ENCODE results near the gene NRM. TPM values are rescaled to one million over a fixed set of nuclear protein-coding genes. Genes with fewer than 3 reads are reported as not detected.

NRM gene
- total and polyA plus RNA-seq, 2 of the 13 experiments (the other 11 are each of a cell fraction or from before 2014, with no cell fraction given): 12.5 to 16.0 TPM

DNA sequence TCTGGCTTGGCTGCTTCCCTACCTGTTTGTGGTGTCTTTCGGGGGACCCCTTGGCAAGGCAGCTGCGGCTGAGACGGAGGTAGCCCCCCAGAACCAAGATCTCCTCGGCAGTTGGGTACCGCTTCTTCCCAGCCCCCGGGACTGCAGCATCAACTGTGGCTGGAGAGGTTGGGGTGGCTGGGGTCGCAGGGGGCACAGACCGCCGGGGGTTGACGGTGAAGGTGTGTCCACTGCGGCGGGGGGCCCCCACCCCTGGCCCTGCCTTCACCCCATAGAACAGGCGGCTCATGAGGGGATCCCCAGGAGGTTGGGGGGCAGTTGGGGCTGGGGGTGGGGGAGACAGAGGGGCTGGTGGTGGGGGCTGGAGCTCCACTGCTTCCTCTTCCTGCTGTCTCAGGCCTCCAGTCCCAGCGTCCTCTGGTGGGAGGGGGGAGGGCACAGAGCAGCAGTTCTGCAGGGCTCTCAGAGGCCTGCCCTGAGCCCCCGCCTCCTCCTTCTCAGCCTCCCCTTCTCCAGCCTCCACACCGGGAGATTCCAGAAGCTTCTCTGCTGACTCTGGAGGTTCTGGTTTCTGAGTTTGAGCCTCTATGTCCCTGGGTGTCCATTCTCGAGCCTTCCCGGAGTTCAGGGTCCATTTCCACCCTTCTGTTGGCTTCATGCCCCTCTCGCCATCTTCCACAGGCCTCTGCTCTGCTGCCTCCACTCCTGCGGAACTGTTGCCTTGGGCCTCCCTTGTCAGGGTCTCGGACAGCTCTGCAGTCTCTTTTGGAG is 6.2 kb downstream of the NRM start:
- Histone ChIP-seq H4K20me1 (ENCODE audit: insufficient read depth, low read length) (no peaks in the 10 kb centered on the region), H3K9ac (ENCODE audit: insufficient read depth, low read depth, low read length) (no peak overlapping the region), H2AFZ (ENCODE audit: low read length) (no peak overlapping the region), H3K79me2 (ENCODE audit: insufficient read depth, low read length) (no peaks in the 10 kb centered on the region), H3K9me3 (ENCODE audit: low read length) (no peaks in the 10 kb centered on the region), H3K36me3 (replicated peaks in 1 of 2; ENCODE audit: control insufficient read depth in 1 of 2, insufficient read depth in 2 of 2, low read length in 2 of 2) (no peaks in the 10 kb centered on the region), H3K27ac (ENCODE audit: extremely low read length, insufficient read depth, low read length) (no peak overlapping the region), H3K4me1 (ENCODE audit: insufficient read depth, low read length) (peaks cover 71% of the 10 kb centered on the region), H3K4me2 (ENCODE audit: low read depth, low read length) (peak overlapping the region; percentile 48; the same call in 1 of the 2 replicates), H3K27me3 (ENCODE audit: control insufficient read depth in 1 of 2, insufficient read depth in 2 of 2, low read length in 2 of 2) (no peaks in the 10 kb centered on the region), H3K4me3 (replicated peaks in 1 of 3; ENCODE audit: insufficient read depth in 1 of 3, low read depth in 2 of 3, low read length in 3 of 3) (no peak overlapping the region)
- no peak for TF ChIP-seq ZNF34 (CRISPR knock-in tag; IDR thresholded peaks at IDR 0.05; ENCODE audit: borderline replicate concordance)
- WGBS (ENCODE audit: low lambda C conversion rate): 90% methylated on average over 21 of the region's 21 CpGs
- ATAC-seq (no peak), FAIRE-seq (no peak), DNase-seq (ENCODE audit: low spot score) (no peak)
- ChIA-PET POLR2A (interaction anchor here (2.5 kb wide), 1 partner anchor 37 kb away, joined by 10 read pairs; no protein-coding TSS in a partner anchor), CTCF (ENCODE audit: low intra/inter-chr PET ratio, low total read pairs) (interaction anchor here (1.0 to 3.5 kb wide), 2 partner anchors 38 kb away, joined by 4 to 11 read pairs; no protein-coding TSS in a partner anchor)
- intact Hi-C loops (cut with micrococcal nuclease; ENCODE audit: unreplicated experiment): no loop called here
- in situ Hi-C loops (cut with HindIII; ENCODE audit: extremely low pct_ligation_motif_present, low pct_unique_long_range_greater_than_20kb): loop anchor here (25.0 kb wide), 1 partner anchor 403 kb away; no protein-coding TSS in a partner anchor
- no TSS peak for BruUV-seq (replicated peaks)

DNA sequence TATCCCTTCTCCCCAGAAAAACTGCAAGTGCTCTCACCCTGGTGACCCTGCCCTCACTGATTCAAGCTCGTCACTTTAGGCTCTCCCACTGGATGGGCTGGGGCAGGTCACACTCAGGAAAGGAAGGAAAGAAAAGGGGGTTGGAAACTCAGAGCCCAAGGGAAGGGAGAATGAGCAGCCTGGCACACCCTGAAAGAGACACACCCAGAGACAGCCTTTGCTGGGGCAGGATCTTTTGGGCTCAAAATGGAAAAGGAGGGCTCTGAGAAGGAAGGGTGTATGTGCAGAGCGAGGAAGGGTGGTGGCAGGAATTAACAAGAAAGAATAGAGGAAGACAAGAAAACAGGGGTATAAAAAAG is 6.8 kb downstream of the NRM start:
- Histone ChIP-seq H3K9ac (ENCODE audit: insufficient read depth, low read depth, low read length) (peak overlapping the region; percentile 17; the same call in 1 of the 2 replicates), H3K4me3 (replicated peaks in 1 of 3; ENCODE audit: insufficient read depth in 1 of 3, low read depth in 2 of 3, low read length in 3 of 3) (no peak overlapping the region; a peak in 1 of 6 replicates), H3K27ac (ENCODE audit: extremely low read length, insufficient read depth, low read length) (no peak overlapping the region), H3K27me3 (ENCODE audit: control insufficient read depth in 1 of 2, insufficient read depth in 2 of 2, low read length in 2 of 2) (no peaks in the 10 kb centered on the region), H3K4me2 (ENCODE audit: low read depth, low read length) (peak overlapping the region; percentile 48; the same call in 1 of the 2 replicates), H3K4me1 (ENCODE audit: insufficient read depth, low read length) (peaks cover 71% of the 10 kb centered on the region), H2AFZ (ENCODE audit: low read length) (no peak overlapping the region), H3K9me3 (ENCODE audit: low read length) (no peaks in the 10 kb centered on the region), H4K20me1 (ENCODE audit: insufficient read depth, low read length) (no peaks in the 10 kb centered on the region), H3K79me2 (ENCODE audit: insufficient read depth, low read length) (no peaks in the 10 kb centered on the region), H3K36me3 (replicated peaks in 1 of 2; ENCODE audit: control insufficient read depth in 1 of 2, insufficient read depth in 2 of 2, low read length in 2 of 2) (no peaks in the 10 kb centered on the region)
- in situ Hi-C loops (cut with HindIII; ENCODE audit: extremely low pct_ligation_motif_present, low pct_unique_long_range_greater_than_20kb) (loop anchor here (25.0 kb wide), 1 partner anchor 403 kb away; no protein-coding TSS in a partner anchor), intact Hi-C loops (cut with micrococcal nuclease; ENCODE audit: unreplicated experiment) (no loop called here)
- FAIRE-seq (no peak), ATAC-seq (no peak), DNase-seq (ENCODE audit: low spot score) (no peak)
- POLR2A ChIA-PET: interaction anchor here (2.4 to 2.5 kb wide), 2 partner anchors 11 to 38 kb away, joined by 6 to 10 read pairs; partner anchors contain the start of gene DHX16
- no TSS peak for BruUV-seq (replicated peaks)
- 86% methylated on average over 2 of the region's 2 CpGs for WGBS (ENCODE audit: low lambda C conversion rate)
- CTCF ChIA-PET (ENCODE audit: low intra/inter-chr PET ratio, low total read pairs): interaction anchor here (3.5 kb wide), 1 partner anchor 39 kb away, joined by 11 read pairs; no protein-coding TSS in a partner anchor
- TF ChIP-seq ZNF282 (IDR thresholded peaks at IDR 0.05; ENCODE audit: partially characterized antibody) (no peak), ZNF75D (CRISPR knock-in tag; IDR thresholded peaks at IDR 0.05; ENCODE audit: borderline replicate concordance) (no peak), ZNF878 (CRISPR knock-in tag; IDR thresholded peaks at IDR 0.05) (no peak), CCAR2 (optimal IDR thresholded peaks at IDR 0.05; ENCODE audit: low read depth, low read length) (no peak), NR0B2 (CRISPR knock-in tag; IDR thresholded peaks at IDR 0.05) (no peak), ZNF225 (CRISPR knock-in tag; IDR thresholded peaks at IDR 0.05) (no peak), PHF20 (CRISPR knock-in tag; IDR thresholded peaks at IDR 0.05) (no peak), PCBP2 (optimal IDR thresholded peaks at IDR 0.05; ENCODE audit: low read depth, low read length, poor library complexity, severe bottlenecking) (no peak), NFYB (CRISPR knock-in tag; IDR thresholded peaks at IDR 0.05) (no peak), ZIK1 (CRISPR knock-in tag; IDR thresholded peaks at IDR 0.05; ENCODE audit: borderline replicate concordance, low read depth) (no peak)
- TF ChIP-seq, protein P1, sequence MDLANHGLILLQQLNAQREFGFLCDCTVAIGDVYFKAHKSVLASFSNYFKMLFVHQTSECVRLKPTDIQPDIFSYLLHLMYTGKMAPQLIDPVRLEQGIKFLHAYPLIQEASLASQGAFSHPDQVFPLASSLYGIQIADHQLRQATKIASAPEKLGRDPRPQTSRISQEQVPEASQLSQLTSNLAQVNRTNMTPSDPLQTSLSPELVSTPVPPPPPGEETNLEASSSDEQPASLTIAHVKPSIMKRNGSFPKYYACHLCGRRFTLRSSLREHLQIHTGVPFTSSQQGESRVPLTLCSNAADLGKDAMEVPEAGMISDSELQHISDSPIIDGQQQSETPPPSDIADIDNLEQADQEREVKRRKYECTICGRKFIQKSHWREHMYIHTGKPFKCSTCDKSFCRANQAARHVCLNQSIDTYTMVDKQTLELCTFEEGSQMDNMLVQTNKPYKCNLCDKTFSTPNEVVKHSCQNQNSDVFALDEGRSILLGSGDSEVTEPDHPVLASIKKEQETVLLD (CRISPR knock-in tag; IDR thresholded peaks at IDR 0.05; ENCODE audit: low read depth): no peak

Data from HepG2 (cell line).